HCT116 (cell line): Measurements from ENCODE around the gene MPP2. TPM values are rescaled to one million over a fixed set of nuclear protein-coding genes. Genes with fewer than 3 reads are reported as not detected.

Experiments
- ATAC-seq: fragments of 200-7000 bp; cut with Tn5 transposase; 2 replicates; pipeline ENCODE4 v1.9.1; 2020; ENCODE audit warnings: mild to moderate bottlenecking, moderate library complexity
- BruUV-seq: library from RNA; stranded (reverse); fragments of 400-500 nt; replicated peaks from 2 replicates; lab custom pipeline; 2021; lab: Mats Ljungman, UMichigan
- CTCF ChIA-PET: fragments of 300-600 bp; sonication (Branson Sonifier 250); formaldehyde crosslinking; loops from one replicate; lab custom pipeline; 2021; ENCODE audit warnings: antibody characterized with exemption; lab: Charles Lee
- POLR2A ChIA-PET: fragments of 300-600, 350-600 bp; sonication (Branson Sonifier 250); formaldehyde crosslinking; loops from one replicate; lab custom pipeline; 2021; ENCODE audit warnings: antibody characterized with exemption; lab: Charles Lee
- RAD21 ChIA-PET, 2 experiments: fragments of 300-600 bp; sonication (Branson Sonifier 250); formaldehyde crosslinking; loops; one replicate each; lab custom pipeline; 2023; ENCODE audit warnings: low total read pairs in 2 of 2; ENCODE audit not compliant: uncharacterized antibody in 2 of 2, unreplicated experiment in 2 of 2, low non-redundant PET in 1 of 2; lab: Charles Lee
- DNase-seq: peaks from one replicate; pipeline ENCODE4 v3.0.0-alpha.2; 2010; ENCODE audit warnings: low read depth, low spot score
- H2AFZ ChIP-seq: fragments of 200-600 bp; shearing (Covaris generic), sonication (generic); 2 replicates; pipeline ENCODE4 v1.6.1; 2017; ENCODE audit warnings: low read depth, mixed run types, mixed read lengths, antibody characterized with exemption, low read length; ENCODE audit not compliant: poor library complexity, severe bottlenecking
- H3K27ac ChIP-seq: 2 replicates; pipeline ENCODE4 v1.5.1; 2012; ENCODE audit warnings: low read depth, low read length
- H3K27me3 ChIP-seq: fragments of 200-600 bp; sonication (generic); 2 replicates; pipeline ENCODE4 v1.6.1; 2016; ENCODE audit warnings: mixed run types, low read length, mixed read lengths; ENCODE audit not compliant: insufficient read depth
- H3K36me3 ChIP-seq, 2 experiments: fragments of 200-500 bp in 1 of 2; fragments of 200-600 bp in 1 of 2; sonication (Bioruptor generic) in 1 of 2; sonication (generic) in 1 of 2; 2 replicates each; pipeline versions ENCODE4 v1.5.1 to v1.6.1; 2014 to 2016; ENCODE audit warnings: low read length in 2 of 2, inconsistent platforms in 1 of 2, mixed read lengths in 1 of 2, mixed run types in 1 of 2; ENCODE audit not compliant: insufficient read depth in 2 of 2, control insufficient read depth in 1 of 2
- H3K4me1 ChIP-seq, 2 experiments: fragments of 200-600 bp in 1 of 2; sonication (generic) in 1 of 2; 2 replicates each; pipeline versions ENCODE4 v1.5.1 to v1.6.1; 2012 to 2017; ENCODE audit warnings: low read length in 2 of 2, inconsistent platforms in 1 of 2, mild to moderate bottlenecking in 1 of 2, mixed read lengths in 1 of 2, mixed run types in 1 of 2, moderate library complexity in 1 of 2; ENCODE audit not compliant: insufficient read depth in 2 of 2, control insufficient read depth in 1 of 2
- H3K4me2 ChIP-seq: fragments of 200-600 bp; sonication (generic); 2 replicates; pipeline ENCODE4 v1.6.1; 2017; ENCODE audit warnings: mixed run types, low read length, mixed read lengths
- H3K4me3 ChIP-seq, 2 experiments: fragments of 200-600 bp in 1 of 2; sonication (generic) in 1 of 2; replicated peaks in 1 of 2; 2 replicates each; pipeline ENCODE4 v1.5.1; 2011 to 2016; ENCODE audit warnings: low read length in 2 of 2, control low read depth in 1 of 2, low read depth in 1 of 2, mild to moderate bottlenecking in 1 of 2, mixed read lengths in 1 of 2, mixed run types in 1 of 2
- H3K79me2 ChIP-seq: fragments of 200-600 bp; sonication (generic); 2 replicates; pipeline ENCODE4 v1.6.1; 2017; ENCODE audit warnings: mild to moderate bottlenecking, mixed run types, low read length, moderate library complexity, mixed read lengths; ENCODE audit not compliant: insufficient read depth
- H3K9ac ChIP-seq: fragments of 200-600 bp; sonication (generic); 2 replicates; pipeline ENCODE4 v1.6.1; 2016; ENCODE audit warnings: low read length, mixed read lengths
- H3K9me2 ChIP-seq: fragments of 200-600 bp; sonication (generic), shearing (Covaris generic); 2 replicates; pipeline ENCODE4 v1.6.1; 2017; ENCODE audit warnings: mixed run types, mild to moderate bottlenecking, moderate library complexity; ENCODE audit not compliant: insufficient read depth
- H3K9me3 ChIP-seq, 2 experiments: fragments of 200-500 bp in 1 of 2; fragments of 200-600 bp in 1 of 2; sonication (Bioruptor generic) in 1 of 2; sonication (generic) in 1 of 2; 2 replicates each; pipeline ENCODE4 v1.6.1; 2014 to 2017; ENCODE audit warnings: low read length in 2 of 2, mixed read lengths in 2 of 2, inconsistent platforms in 1 of 2, low read depth in 1 of 2, mild to moderate bottlenecking in 1 of 2, mixed run types in 1 of 2, moderate library complexity in 1 of 2; ENCODE audit not compliant: control insufficient read depth in 1 of 2, insufficient read depth in 1 of 2
- H4K20me1 ChIP-seq: fragments of 200-600 bp; sonication (generic), shearing (Covaris generic); 2 replicates; pipeline ENCODE4 v1.6.1; 2017; ENCODE audit warnings: mixed run types, mild to moderate bottlenecking, moderate library complexity; ENCODE audit not compliant: insufficient read depth
- ATF3 ChIP-seq: IDR thresholded peaks from 2 replicates; pipeline ENCODE4 v1.6.1; 2012
- CBX3 ChIP-seq: IDR thresholded peaks from 2 replicates; pipeline ENCODE4 v1.6.1; 2012; ENCODE audit warnings: low read depth
- CEBPB ChIP-seq: IDR thresholded peaks from 2 replicates; pipeline ENCODE4 v1.6.1; 2012; ENCODE audit warnings: low read depth
- EGR1 ChIP-seq: IDR thresholded peaks from 2 replicates; pipeline ENCODE4 v1.6.1; 2012; ENCODE audit warnings: low read depth
- EZH2 ChIP-seq: fragments of 200-600 bp; sonication (generic); IDR thresholded peaks from 2 replicates; pipeline ENCODE4 v1.6.1; 2017; ENCODE audit warnings: antibody characterized with exemption, mixed run types
- EZH2phosphoT487 ChIP-seq: fragments of 200-600 bp; IDR thresholded peaks from 2 replicates; pipeline ENCODE4 v1.6.1; 2018; ENCODE audit warnings: antibody characterized with exemption, borderline replicate concordance
- FOSL1 ChIP-seq: IDR thresholded peaks from 2 replicates; pipeline ENCODE4 v1.6.1; 2012; ENCODE audit warnings: low read depth
- JUND ChIP-seq: IDR thresholded peaks from 2 replicates; pipeline ENCODE4 v1.6.1; 2012
- POLR2A ChIP-seq: IDR thresholded peaks from 2 replicates; pipeline ENCODE4 v1.7.0; 2011; ENCODE audit warnings: borderline replicate concordance; ENCODE audit not compliant: insufficient read depth, insufficient read length; ENCODE audit errors: extremely low read depth
- POLR2AphosphoS5 ChIP-seq: IDR thresholded peaks from 2 replicates; pipeline ENCODE4 v1.6.1; 2011; ENCODE audit warnings: mild to moderate bottlenecking, low read depth, low read length, moderate library complexity
- RAD21 ChIP-seq: IDR thresholded peaks from 2 replicates; pipeline ENCODE4 v1.6.1; 2012; ENCODE audit warnings: low read depth, mild to moderate bottlenecking
- SIN3A ChIP-seq: IDR thresholded peaks from 2 replicates; pipeline ENCODE4 v1.6.1; 2012; ENCODE audit warnings: low read depth
- SP1 ChIP-seq: IDR thresholded peaks from 2 replicates; pipeline ENCODE4 v1.6.1; 2012; ENCODE audit warnings: low read depth
- TCF7L2 ChIP-seq: IDR thresholded peaks from 2 replicates; pipeline ENCODE4 v1.7.0; 2011; ENCODE audit warnings: borderline replicate concordance, inconsistent platforms; ENCODE audit not compliant: insufficient read depth, insufficient read length; ENCODE audit errors: extremely low read depth
- YY1 ChIP-seq: IDR thresholded peaks from 2 replicates; pipeline ENCODE4 v1.6.1; 2011; ENCODE audit warnings: low read length, low read depth, moderate library complexity, mild to moderate bottlenecking; ENCODE audit not compliant: insufficient replicate concordance; ENCODE audit errors: extremely low read depth
- ZBTB33 ChIP-seq: IDR thresholded peaks from 2 replicates; pipeline ENCODE4 v1.6.1; 2011; ENCODE audit warnings: mild to moderate bottlenecking, low read length, moderate library complexity; ENCODE audit not compliant: insufficient replicate concordance; ENCODE audit errors: extremely low read depth
- intact Hi-C: fragments of 100-400 bp; cut with micrococcal nuclease; formaldehyde crosslinking; loops from 2 replicates; pipeline ENCODE4 v1.10.0; 2022
- total RNA-seq: library from RNA; stranded (reverse); gene quantifications from one replicate; pipeline ENCODE4 v1.2.1, GENCODE V29; 2021; ENCODE audit not compliant: unreplicated experiment
- TF ChIP-seq, protein P1 (sequence below): IDR thresholded peaks from 2 replicates; pipeline ENCODE4 v1.6.1; 2012; ENCODE audit warnings: low read depth
- TF ChIP-seq, protein P2 (sequence below), 3 experiments: fragments of 200-600 bp in 1 of 3; sonication (generic) in 1 of 3; IDR thresholded peaks in 2 of 3; conservative IDR thresholded peaks in 1 of 3; 2 replicates each; pipeline ENCODE4 v1.5.1; 2012 to 2017; ENCODE audit warnings: low read depth in 2 of 3, low read length in 2 of 3, antibody characterized with exemption in 1 of 3, borderline replicate concordance in 1 of 3, control low read depth in 1 of 3, mild to moderate bottlenecking in 1 of 3, mixed read lengths in 1 of 3, mixed run types in 1 of 3, moderate library complexity in 1 of 3; ENCODE audit not compliant: insufficient read depth in 1 of 3
- TF ChIP-seq, protein P3 (sequence below): IDR thresholded peaks from 2 replicates; pipeline ENCODE4 v1.6.1; 2012

The MPP2 gene
- total RNA-seq, 1 experiment from 2014 or later: 16.4 TPM

DNA sequence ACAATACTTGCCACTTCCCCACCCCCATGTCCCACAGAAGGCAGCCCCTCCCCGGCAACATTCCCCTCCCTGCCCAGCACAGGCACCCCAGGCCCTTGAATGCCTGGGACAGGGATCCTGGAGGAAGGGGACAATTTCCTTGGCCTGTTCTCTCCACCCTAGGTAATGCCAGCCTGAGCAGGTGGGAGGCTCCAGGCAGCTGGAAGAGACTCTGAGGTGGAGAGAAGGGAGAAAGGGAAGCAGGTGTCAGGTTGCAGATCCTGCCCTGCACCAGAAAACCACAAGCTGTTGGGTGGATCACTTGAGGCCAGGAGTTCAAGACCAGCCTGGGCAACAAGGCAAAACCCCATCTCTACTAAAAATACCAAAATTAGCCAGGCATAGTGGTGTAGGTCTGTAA is 8.9 kb downstream of the MPP2 start (continued):
- TF ChIP-seq, protein P1, sequence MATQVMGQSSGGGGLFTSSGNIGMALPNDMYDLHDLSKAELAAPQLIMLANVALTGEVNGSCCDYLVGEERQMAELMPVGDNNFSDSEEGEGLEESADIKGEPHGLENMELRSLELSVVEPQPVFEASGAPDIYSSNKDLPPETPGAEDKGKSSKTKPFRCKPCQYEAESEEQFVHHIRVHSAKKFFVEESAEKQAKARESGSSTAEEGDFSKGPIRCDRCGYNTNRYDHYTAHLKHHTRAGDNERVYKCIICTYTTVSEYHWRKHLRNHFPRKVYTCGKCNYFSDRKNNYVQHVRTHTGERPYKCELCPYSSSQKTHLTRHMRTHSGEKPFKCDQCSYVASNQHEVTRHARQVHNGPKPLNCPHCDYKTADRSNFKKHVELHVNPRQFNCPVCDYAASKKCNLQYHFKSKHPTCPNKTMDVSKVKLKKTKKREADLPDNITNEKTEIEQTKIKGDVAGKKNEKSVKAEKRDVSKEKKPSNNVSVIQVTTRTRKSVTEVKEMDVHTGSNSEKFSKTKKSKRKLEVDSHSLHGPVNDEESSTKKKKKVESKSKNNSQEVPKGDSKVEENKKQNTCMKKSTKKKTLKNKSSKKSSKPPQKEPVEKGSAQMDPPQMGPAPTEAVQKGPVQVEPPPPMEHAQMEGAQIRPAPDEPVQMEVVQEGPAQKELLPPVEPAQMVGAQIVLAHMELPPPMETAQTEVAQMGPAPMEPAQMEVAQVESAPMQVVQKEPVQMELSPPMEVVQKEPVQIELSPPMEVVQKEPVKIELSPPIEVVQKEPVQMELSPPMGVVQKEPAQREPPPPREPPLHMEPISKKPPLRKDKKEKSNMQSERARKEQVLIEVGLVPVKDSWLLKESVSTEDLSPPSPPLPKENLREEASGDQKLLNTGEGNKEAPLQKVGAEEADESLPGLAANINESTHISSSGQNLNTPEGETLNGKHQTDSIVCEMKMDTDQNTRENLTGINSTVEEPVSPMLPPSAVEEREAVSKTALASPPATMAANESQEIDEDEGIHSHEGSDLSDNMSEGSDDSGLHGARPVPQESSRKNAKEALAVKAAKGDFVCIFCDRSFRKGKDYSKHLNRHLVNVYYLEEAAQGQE: no peak
- TF ChIP-seq POLR2A: no peak
- TF ChIP-seq EZH2: no peak
- TF ChIP-seq RAD21: no peak
- TF ChIP-seq CEBPB: no peak
- no peak for TF ChIP-seq CBX3
- no peak for TF ChIP-seq TCF7L2
- no peak for TF ChIP-seq YY1
- no peak for TF ChIP-seq JUND

DNA sequence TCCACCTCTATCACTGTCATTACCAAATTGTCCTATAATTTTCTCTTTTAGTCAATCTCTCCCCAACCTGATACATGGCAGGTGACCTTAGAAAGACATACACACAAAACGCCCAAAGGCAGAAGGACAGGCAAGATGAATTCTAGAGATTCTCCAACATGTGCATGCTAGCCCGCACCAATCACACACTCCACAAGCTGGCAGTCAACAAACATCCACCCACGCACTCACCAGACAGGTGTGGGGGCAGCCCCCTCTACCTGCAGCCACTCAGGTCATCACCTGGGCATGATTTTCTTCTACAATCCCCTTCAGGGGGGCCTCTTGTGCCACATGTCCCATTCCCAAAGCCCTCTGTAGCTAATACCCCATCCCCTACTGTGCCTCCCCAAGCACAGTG is 9.5 kb downstream of the MPP2 start:
- Histone ChIP-seq H2AFZ (no peak overlapping the region), H3K4me2 (no peak overlapping the region), H3K27ac (no peak overlapping the region), H3K27me3 (no peaks in the 10 kb centered on the region), H3K9ac (no peak overlapping the region), H3K4me1 (peaks cover 21 to 39% of the 10 kb centered on the region in 2 experiments; a peak in 3 of 4 replicates), H3K79me2 (no peaks in the 10 kb centered on the region), H3K9me3 (no peaks in the 10 kb centered on the region), H3K36me3 (no peaks in the 10 kb centered on the region), H4K20me1 (no peaks in the 10 kb centered on the region), H3K9me2 (no peaks in the 10 kb centered on the region), H3K4me3 (no peak overlapping the region)
- BruUV-seq: no TSS peak
- no peak for ATAC-seq
- no peak for DNase-seq
- intact Hi-C loops: no loop called here
- POLR2A ChIA-PET: interaction anchor here (0.6 to 1.6 kb wide), 2 partner anchors 12 to 22 kb away, joined by 3 to 4 read pairs; no protein-coding TSS in a partner anchor
- CTCF ChIA-PET: no interaction called here
- RAD21 ChIA-PET: no interaction called here
- no peak for TF ChIP-seq CBX3
- no peak for TF ChIP-seq TCF7L2
- TF ChIP-seq, protein P2, sequence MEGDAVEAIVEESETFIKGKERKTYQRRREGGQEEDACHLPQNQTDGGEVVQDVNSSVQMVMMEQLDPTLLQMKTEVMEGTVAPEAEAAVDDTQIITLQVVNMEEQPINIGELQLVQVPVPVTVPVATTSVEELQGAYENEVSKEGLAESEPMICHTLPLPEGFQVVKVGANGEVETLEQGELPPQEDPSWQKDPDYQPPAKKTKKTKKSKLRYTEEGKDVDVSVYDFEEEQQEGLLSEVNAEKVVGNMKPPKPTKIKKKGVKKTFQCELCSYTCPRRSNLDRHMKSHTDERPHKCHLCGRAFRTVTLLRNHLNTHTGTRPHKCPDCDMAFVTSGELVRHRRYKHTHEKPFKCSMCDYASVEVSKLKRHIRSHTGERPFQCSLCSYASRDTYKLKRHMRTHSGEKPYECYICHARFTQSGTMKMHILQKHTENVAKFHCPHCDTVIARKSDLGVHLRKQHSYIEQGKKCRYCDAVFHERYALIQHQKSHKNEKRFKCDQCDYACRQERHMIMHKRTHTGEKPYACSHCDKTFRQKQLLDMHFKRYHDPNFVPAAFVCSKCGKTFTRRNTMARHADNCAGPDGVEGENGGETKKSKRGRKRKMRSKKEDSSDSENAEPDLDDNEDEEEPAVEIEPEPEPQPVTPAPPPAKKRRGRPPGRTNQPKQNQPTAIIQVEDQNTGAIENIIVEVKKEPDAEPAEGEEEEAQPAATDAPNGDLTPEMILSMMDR (IDR thresholded peaks at IDR 0.05 in 2 of 3, conservative IDR thresholded peaks at IDR 0.05 in 1 of 3; ENCODE audit: borderline replicate concordance in 1 of 3, insufficient read depth in 1 of 3, low read depth in 2 of 3, low read length in 2 of 3): no peak
- no peak for TF ChIP-seq JUND
- TF ChIP-seq ZBTB33: no peak
- TF ChIP-seq FOSL1: no peak
- no peak for TF ChIP-seq RAD21
- no peak for TF ChIP-seq SIN3A
- no peak for TF ChIP-seq YY1
- TF ChIP-seq SP1: no peak
- TF ChIP-seq EZH2phosphoT487: no peak
- no peak for TF ChIP-seq ATF3
- TF ChIP-seq POLR2AphosphoS5: no peak
- TF ChIP-seq, protein P3, sequence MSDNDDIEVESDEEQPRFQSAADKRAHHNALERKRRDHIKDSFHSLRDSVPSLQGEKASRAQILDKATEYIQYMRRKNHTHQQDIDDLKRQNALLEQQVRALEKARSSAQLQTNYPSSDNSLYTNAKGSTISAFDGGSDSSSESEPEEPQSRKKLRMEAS: no peak
- TF ChIP-seq EGR1: no peak
